ENCODE data around the gene TPP1. TPM values are rescaled to one million over a fixed set of nuclear protein-coding genes. Genes with fewer than 3 reads are reported as not detected.

TPP1 gene
- total and polyA plus RNA-seq, 4 experiments from 2014 or later = 103 to 198 (median 169) TPM

Other genes starting within 250 kb of the TPP1 start
- 10 to 100 TPM; 39.3 to 43.6 TPM for gene SMPD1, start 228.9 kb downstream of the TPP1 start, total RNA-seq
- gene SMPD1, start 228.9 kb downstream of the TPP1 start, polyA plus RNA-seq = 10 to 100 TPM in 1 of 2 donors, 1 to 10 TPM in 1; 9.2 to 12.1 TPM
- 10 to 100 TPM; 93.2 to 93.5 TPM for gene APBB1, start 200.3 kb downstream of the TPP1 start, total RNA-seq
- 100 to 1,000 TPM in 1 of 2 donors, 10 to 100 TPM in 1; 84.7 to 107 TPM for gene APBB1, start 200.3 kb downstream of the TPP1 start, polyA plus RNA-seq
- 1 to 10 TPM in 1 of 2 experiments, under 1 TPM in 1; 0.83 to 1.3 TPM for gene HPX, start 178.4 kb downstream of the TPP1 start, total RNA-seq
- gene HPX, start 178.4 kb downstream of the TPP1 start, polyA plus RNA-seq = not detected
- 10 to 100 TPM; 22.9 to 23.1 TPM for gene TRIM3, start 145.5 kb downstream of the TPP1 start, total RNA-seq
- 1 to 10 TPM; 1.2 to 3.5 TPM for gene TRIM3, start 145.5 kb downstream of the TPP1 start, polyA plus RNA-seq
- gene ARFIP2, start 138.1 kb downstream of the TPP1 start, total RNA-seq = 10 to 100 TPM; 53.9 to 56.9 TPM
- 10 to 100 TPM; 34.1 to 35.8 TPM for gene ARFIP2, start 138.1 kb downstream of the TPP1 start, polyA plus RNA-seq
- gene TIMM10B, start 137.9 kb downstream of the TPP1 start, total RNA-seq = 10 to 100 TPM; 54.7 to 60.3 TPM
- 10 to 100 TPM; 29.9 to 32.4 TPM for gene TIMM10B, start 137.9 kb downstream of the TPP1 start, polyA plus RNA-seq
- 10 to 100 TPM; 45.9 to 54.0 TPM for gene DNHD1, start 122.1 kb downstream of the TPP1 start, total RNA-seq
- 1 to 10 TPM; 1.2 to 1.4 TPM for gene DNHD1, start 122.1 kb downstream of the TPP1 start, polyA plus RNA-seq
- gene RRP8, start 15.8 kb downstream of the TPP1 start, total RNA-seq = 10 to 100 TPM; 29.9 to 36.0 TPM
- gene RRP8, start 15.8 kb downstream of the TPP1 start, polyA plus RNA-seq = 10 to 100 TPM; 19.5 to 28.4 TPM
- gene ILK, start 15.6 kb downstream of the TPP1 start, total RNA-seq = 100 to 1,000 TPM; 131 to 132 TPM
- gene ILK, start 15.6 kb downstream of the TPP1 start, polyA plus RNA-seq = 100 to 1,000 TPM; 121 to 129 TPM
- 100 to 1,000 TPM; 116 to 120 TPM for gene TAF10, start 7.2 kb downstream of the TPP1 start, total RNA-seq
- gene TAF10, start 7.2 kb downstream of the TPP1 start, polyA plus RNA-seq = 100 to 1,000 TPM; 171 to 367 TPM
- 1 to 10 TPM; 6.4 to 6.7 TPM for gene DCHS1, start 36.4 kb upstream of the TPP1 start, total RNA-seq
- gene DCHS1, start 36.4 kb upstream of the TPP1 start, polyA plus RNA-seq = 1 to 10 TPM in 1 of 2 donors, under 1 TPM in 1; 0.47 to 2.5 TPM
- gene MRPL17, start 63.9 kb upstream of the TPP1 start, total RNA-seq = 10 to 100 TPM; 33.4 to 36.9 TPM
- gene MRPL17, start 63.9 kb upstream of the TPP1 start, polyA plus RNA-seq = 10 to 100 TPM; 12.7 to 42.6 TPM
- gene OR2AG2, start 152.6 kb upstream of the TPP1 start, total RNA-seq = not detected
- gene OR2AG2, start 152.6 kb upstream of the TPP1 start, polyA plus RNA-seq = not detected
- gene OR2AG1, start 163.6 kb upstream of the TPP1 start, total RNA-seq = not detected
- gene OR2AG1, start 163.6 kb upstream of the TPP1 start, polyA plus RNA-seq = not detected
- gene OR6A2, start 180.3 kb upstream of the TPP1 start, total RNA-seq = not detected
- gene OR6A2, start 180.3 kb upstream of the TPP1 start, polyA plus RNA-seq = not detected
- gene OR10A5, start 226.3 kb upstream of the TPP1 start, total RNA-seq = not detected
- not detected for gene OR10A5, start 226.3 kb upstream of the TPP1 start, polyA plus RNA-seq
- not detected for gene OR10A2, start 243.6 kb upstream of the TPP1 start, total RNA-seq
- gene OR10A2, start 243.6 kb upstream of the TPP1 start, polyA plus RNA-seq = not detected

All from CD4-positive, alpha-beta memory T cell (primary cell).